Cerebellar cortex (tissue), 1 donor: ENCODE measurements around the gene DENND6A.
"Not testable (repeated sequence)": the region's sequence is repeated elsewhere in the genome, so short reads cannot be mapped to it uniquely, and the experiment has no call there.

Experiments
- DNase-seq: peaks from one replicate; pipeline ENCODE4 v3.0.0-alpha.2; 2015; ENCODE audit warnings: low spot score

Gene DENND6A

DNA sequence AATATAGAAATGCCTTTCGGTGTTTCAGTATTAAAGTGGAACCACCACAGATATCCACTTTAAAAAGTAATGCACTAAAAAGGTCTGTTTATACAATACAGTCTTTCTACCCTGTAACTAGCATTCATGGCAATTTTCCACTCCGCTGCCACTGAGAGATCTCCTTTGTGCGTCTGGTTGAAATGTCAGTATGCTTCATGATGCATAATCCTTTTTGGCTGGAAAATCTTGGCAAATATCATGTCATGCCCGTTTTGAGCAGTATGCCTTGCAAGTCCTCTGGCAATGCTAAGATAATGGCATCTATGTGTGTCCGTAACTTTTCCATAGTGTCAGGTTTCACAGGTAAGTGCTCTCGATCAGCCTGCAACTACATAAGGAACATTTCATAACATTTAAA is 64.9 kb downstream of the DENND6A start:
- DNase-seq: peak; percentile 49

DNA sequence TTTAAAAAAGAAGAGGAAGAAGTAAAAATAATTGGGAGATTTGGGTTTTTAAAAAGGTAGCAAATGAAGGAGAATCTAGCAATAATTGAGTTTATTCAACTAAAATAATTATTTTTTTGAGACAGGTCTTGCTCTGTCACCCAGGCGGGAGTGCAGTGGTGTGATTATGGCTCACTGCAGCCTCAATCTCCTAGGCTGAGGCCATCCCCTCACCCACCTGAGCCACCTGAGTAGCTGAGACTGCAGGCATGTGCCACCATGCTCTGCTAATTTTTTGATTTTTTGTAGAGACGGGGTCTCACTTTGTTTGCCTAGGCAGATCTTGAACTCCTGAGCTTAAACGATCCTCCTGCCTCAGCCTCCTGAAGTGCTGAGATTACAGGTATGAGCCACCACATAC is 68.1 kb downstream of the DENND6A start:
- DNase-seq: no peak

DNA sequence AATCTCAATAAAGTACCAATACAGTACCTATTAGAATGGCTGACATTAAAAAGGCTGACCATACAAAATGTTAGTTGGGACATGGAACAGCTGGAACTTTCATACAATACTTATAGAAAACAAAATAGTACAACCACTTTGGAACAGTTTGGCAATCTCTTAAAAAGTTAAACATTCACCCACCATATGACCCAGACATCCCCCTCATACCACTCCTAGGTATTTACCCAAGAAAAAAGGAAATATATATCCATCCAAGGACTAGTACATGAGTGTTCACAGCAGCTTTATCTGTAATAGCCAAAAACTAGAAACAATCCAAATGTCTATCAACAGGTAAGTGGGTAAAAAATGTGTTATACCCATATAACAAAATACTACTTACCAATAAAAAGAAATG is 70.5 kb downstream of the DENND6A start:
- no peak for DNase-seq

DNA sequence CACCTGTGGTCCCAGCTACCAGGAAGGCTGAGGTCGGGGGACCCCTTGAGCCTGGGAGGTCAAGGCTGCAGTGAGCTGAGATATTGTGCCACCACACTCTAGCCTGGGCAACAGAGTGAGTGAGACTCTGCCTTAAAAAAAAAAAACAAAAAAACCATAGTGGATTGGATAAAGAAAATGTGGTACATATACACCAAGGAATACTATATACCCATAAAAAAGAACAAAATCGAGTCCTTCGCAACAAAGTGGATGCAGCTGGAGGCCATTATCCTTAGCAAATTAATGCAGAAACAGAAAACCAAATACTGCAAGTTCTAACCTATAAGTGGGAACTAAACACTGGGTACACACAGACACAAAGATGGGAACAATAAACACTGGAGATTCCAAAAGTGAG is 75.1 kb downstream of the DENND6A start:
- DNase-seq: no peak

DNA sequence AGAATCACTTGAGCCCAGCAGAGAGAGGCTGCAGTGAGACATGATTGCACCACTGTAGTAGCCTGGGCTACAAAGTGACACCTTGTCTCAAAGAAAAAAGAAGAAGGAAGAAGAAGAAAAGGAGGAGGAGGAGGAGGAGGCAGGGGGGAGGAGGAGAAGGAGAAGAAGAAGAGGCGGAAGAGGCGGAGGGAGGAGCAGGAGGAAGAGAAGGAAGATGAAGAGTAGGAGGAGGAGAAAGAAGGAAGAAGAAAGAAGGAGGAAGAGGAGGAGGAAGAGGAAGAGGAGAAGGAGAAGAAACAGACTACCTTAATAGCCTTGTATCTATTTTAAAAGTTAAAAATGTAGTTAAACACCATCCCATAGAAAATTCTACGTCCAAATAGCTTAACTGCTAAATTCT is 76.6 kb downstream of the DENND6A start:
- DNase-seq: no peak

DNA sequence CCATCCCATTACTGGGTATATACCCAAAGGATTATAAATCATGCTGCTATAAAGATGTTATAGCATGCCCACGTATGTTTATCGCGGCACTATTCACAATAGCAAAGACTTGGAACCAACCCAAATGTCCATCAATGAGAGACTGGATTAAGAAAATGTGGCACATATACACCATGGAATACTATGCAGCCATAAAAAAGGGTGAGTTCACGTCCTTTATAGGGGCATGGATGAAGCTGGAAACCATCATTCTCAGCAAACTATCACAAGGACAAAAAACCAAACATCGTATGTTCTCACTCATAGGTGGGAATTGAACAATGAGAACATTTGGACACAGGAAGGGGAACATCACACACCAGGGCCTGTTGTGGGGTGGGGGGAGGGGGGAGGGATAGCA is 81.0 kb downstream of the DENND6A start:
- not testable (repeated sequence) for DNase-seq

DNA sequence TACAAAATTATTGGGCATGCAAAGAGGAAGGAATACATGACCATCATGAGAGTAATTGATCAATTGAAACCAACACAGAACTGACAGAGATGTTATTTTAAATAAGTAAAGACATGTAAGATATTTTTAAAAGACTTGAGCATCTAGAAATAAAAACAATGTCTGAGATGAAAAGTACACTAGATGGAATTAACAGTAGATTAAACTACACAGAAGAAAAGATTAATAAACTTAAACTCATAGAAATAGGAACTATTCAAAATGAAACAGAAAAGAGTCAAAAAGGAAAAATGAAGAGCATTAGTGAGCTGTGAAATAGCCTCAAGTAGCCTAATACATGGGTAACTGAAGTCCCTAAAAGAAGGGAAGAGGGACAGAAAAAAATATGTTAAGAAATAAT is 87.2 kb downstream of the DENND6A start:
- DNase-seq: no peak

DNA sequence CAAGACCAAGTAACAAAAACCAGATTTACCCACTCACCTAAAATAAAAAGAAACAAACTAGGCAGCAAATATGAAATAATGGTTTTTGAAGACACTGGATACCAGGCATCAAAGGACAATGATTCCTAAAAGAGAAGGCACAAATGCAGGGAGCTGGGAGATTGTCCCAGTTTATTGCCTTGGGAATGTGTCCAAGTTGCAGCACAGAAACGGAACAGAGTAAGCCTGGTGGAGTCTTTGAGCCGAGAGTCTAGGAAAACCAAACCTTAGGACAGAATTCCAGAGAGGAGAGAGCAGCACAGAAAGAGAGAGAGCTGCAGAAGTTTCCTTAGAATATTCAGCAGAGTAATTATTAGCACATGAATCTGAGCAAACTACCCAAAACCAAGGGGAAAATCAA is 87.9 kb downstream of the DENND6A start:
- no peak for DNase-seq

DNA sequence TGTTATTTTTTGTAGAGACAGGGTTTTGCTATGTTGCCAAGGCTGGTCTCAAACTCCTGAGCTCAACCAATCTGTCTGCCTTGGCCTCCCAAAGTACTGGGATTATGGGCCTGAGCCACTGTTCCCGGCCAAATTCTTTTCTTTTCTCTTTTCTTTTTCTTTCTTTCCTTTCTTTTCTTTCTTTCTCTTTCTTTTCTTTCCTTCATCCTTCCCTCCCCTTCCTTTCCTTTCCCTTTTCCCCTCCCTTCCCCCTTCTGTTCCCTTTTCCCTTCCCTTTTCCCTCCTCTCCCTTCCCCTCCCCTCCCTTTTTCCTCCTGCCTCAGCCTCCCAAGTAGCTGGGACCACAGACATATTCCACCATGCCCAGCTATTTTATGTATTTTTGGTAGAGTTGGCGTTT is 92.7 kb downstream of the DENND6A start:
- no peak for DNase-seq

DNA sequence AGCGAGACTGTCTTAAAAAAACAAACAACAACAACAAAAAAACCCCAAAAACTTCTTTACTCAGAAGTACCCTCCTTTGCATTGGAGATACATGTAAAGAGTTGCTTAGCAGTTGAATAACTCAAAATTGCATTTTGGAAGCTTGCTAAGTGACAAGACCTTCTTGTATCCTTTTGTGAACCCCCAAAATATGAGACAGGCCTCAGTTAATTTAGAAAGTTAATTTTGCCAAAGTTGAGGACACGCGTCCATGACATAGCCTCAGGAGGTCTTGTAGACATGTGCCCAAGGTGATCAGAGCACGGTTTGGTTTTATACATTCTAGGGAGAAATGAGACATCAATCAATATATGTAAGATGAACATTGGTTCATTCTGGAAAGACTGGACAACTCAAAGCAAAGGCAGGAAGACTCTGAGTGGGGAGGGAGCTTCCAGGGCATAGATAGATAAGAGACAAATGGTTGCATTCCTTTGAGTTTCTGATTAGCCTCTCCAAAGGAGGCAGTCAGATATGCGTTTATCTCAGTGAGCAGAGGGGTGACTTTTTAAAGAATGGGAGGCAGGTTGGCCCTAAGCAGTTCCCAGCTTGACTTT is 94.0 kb downstream of the DENND6A start:
- DNase-seq: no peak

DNA sequence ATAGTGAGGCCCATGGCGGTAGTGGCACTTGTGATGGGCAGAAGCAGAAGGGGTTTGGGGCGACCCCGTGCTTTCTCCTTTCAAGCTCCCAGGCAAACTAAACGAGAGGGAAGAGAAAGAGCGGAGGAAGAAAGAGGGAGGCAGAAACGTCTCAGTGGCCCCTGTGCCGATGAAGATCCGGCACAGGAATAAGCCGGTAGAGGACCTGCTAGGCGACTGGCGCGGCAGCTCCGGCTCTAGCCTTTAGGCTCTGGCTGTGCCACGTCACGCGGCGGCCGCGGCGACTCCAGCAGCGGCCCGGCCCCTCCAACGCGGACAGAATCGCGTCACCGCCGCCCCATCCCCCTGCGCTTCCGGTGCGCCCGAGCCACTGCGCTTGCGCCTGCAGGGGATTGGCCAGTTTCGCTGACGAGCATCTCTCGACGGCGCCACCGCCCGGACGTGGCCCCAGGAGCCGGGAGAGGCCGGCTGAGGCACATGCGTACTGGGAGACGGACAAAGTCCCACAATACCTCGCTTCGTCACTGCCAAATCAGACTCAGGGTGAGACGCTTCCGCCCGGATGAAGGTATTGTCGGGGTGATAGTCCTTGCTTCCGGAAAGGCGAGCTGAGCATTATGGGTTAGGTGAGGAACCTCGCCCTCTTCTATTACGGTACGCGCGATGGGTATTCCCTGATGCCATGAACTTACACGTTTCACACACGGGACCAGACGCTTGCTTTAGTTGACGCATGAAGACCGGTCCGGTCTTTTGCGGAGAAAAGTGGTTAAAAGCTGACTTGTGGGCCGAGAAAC is 95.6 kb downstream of the DENND6A start, which contains the start of gene ARF4:
ARF4 (minus strand) TSS at position 218 of the 797 bp plus-strand sequence; CDS start at position 14, 204 bp downstream.
- DNase-seq: peak; percentile 99

DNA sequence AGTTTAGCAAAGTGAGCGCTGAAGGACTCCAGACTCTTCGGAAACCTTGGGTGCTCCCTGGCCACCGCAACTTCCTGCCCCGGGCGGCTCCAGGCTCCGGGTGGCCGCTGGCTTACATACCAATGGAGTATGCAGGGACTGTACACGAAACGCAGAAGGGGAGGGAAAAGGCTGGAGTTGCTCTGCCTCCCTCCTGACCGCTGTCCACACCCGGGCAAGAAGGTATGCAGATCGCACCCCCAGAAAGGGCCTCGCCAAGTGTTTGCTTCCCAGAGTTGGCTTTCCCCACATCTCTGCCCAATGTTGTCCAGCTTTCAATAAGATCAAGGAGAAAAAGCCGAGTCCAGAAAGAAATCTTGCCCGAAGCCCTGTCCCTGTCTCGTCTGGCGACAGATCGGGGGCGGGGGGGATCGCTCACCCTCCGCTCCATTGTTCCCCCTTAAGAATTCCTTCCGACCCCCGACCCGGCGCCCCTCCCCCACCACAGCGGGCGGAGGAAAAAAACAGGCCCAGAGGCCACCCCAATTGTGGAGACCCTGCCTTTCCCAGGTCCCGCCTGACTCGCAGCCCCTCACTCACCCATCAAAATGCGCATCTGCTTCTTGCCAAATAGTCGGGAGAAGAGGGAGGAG is 96.3 kb downstream of the DENND6A start:
- DNase-seq: peak; percentile 57

DNA sequence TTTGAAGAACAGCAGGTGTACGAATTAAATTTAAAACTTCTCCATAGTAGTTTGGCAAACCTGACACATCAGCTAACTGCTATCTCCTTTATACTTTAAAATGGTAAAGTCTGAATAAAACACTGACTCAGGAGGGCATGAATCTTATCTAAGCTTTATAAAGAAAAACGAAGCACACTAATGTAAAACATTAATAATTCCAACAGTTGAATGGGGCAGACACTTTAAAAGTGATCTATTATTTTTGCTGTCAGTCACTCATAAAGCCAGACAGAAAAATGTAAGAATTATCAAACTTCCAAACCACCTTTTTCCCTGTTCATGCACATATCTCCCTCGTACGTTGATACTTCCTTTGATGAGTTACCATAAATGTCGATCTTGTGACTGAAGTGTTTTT is 98.3 kb downstream of the DENND6A start:
- no peak for DNase-seq

DNA sequence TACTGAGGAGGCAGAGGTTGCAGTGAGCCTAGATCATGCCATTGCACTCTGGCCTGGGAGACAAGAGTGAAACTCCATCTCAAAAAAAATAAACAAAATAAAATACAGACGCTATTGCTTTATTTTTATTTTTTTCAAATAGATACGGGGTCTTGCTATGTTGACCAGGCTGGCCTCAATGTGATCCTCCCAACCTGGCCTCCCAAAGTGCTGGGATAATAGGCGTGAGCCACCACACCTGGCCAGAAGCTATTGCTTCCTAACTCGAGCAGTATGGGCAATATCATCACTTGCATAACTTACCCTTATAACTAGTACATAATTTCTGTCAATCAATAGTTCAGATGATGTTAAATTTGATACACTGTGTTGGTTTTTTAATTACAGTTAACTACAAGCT is 98.7 kb downstream of the DENND6A start:
- DNase-seq: no peak

DNA sequence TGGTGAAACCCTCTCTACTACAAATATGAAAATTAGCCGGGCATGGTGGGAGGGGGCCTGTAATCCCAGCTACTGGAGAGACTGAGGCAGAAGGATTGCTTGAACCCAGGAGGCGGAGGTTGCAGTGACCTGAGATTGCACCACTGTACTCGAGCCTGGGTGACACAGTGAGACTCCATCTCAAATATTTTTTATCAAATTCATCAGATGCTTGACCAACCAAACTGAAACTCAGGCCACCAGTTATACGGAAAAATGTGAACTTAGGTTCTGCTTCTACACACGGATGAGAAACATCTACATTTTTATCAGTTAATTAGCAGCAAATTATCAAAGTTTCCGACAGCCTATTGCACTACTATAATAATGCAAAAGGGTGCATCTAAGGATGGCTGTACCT is 100.6 kb downstream of the DENND6A start:
- no peak for DNase-seq

DNA sequence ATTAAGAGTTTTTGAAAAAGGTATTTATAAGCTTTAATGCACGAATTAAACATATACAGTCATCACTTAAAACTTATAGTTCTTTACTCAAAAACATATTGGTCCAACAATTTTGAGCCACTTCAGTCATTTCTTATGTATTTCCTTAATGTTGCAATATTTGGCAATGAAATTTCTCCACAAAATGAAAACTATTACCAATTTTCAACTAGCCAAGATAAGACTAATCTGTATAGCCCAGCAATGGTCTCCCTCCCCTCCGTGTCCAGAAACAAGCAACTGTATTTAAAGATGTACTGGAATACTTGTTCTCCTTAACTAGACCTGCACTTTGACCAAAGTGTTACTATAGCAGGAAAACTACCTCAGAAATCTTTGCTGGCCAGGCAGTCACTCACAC is 105.0 kb downstream of the DENND6A start:
- DNase-seq: no peak

DNA sequence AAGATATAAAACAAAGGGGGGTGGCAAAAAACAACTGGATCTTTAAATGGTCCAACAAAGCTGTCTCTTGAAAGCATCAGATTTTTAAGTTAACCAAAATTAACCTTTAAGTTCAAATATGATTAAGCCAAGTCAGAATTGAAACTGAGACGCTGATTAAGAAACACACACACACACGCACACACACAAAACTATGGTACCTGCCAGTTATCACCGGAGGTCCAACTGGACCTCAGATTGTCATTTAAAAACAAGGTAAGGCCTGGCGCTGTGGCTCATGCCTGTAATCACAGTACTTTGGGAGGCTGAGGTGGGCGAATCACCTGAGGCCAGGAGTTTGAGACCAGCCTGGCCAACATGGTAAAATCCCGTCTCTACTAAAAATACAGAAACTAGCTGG is 106.1 kb downstream of the DENND6A start:
- no peak for DNase-seq

DNA sequence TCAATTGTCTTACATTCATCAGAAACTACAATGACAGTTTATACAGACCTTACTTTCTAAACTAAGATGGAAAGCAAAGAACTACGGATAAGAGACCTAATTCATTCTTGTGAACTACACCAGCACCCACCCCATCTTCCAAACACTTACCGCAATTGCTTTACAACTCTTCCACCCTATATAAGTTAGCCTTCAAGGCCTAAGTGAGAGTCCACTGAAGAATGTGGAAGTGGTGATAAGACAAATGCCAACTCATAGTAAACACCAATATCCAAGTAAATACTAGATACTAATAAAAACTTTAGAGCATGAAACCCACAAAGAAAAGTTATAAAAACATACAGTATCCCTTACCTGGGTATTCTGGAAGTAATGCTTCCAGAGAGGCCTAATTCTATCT is 109.3 kb downstream of the DENND6A start:
- DNase-seq: no peak

DNA sequence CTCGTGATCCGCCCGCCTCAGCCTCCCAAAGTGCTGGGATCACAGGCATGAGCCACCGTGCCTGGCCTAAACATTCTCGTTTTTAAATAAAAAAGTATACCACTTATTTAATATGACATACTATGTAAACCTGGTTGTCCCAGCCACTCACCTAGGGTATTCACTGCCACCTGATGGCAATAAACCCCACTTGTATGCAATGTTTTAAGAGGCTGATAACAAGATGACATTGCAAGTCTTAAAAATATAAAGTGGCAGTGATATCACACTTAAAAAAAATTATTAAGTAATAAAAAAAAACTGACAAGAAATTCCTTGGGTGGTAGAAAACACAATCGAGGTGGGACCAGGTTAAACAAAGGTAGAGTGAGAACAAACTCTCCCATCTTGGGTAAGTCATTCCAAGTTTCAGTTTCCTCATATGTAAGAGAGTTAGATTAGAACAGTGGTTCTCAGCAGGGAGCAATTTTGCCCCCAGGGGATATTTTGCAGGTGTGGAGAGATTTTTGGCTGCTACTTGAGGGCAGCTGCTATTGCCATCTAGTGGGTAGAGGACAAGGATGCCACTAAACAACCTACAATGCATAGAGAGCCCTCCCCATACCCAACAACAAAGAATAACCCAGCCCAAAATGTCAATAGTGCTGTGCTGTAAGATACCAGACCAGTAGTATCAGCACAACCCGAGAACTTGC is 110.3 kb downstream of the DENND6A start:
- no peak for DNase-seq

DNA sequence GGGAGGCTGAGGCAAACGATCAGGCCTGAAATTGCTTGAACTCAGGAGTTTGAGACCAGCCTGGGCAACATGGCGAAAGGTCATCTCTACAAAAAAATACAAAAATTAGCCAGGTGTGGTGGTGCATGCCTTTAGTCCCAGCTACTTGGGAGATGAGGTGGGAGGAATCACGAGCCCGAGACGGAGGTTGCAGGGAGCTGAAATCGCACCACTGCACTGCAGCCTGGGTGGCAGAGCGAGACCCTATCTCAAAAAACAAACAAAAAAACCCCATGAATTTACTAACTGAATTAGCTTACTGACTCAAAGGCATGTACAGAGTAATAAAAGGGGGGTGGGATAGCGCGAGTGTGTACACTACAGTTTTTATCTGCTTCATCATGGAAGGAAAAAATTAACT is 115.1 kb downstream of the DENND6A start:
- no peak for DNase-seq

DNA sequence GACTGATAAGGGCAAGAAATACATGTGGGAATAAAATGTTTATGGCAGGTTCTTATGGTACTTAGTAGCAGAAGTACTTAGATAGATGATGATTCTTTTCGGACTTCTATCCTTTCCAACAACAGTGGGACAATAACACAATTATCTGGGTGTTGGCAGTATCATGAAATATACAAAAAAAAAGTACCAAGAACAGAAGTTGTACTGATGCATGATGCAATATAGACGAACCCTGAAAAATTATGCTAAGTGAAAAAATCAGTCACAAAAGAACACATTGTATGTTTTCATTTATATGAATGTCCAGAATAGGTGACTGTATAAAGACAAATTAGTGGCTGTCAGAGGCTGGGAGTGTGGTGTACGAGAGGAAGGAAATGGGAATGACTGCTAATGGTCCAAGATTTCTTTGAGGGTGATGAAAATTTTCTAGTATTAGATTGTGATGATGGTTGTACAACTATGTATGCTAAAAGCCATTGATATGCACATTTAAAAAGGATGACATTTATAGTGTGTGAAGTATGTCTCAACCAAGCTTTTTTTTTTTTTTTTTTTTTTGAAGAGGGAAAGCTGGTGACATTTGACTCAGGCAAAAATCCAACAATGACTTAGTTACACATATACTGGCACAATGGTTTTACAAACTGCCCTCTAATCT is 116.8 kb downstream of the DENND6A start:
- no peak for DNase-seq
